HG03025 (cell line): ENCODE measurements around the gene ITFG1.
"Not testable (repeated sequence)": the region's sequence is repeated elsewhere in the genome, so short reads cannot be mapped to it uniquely, and the experiment has no call there.

Experiments
- ATAC-seq: cut with Tn5 transposase; IDR thresholded peaks from one replicate; pipeline ENCODE4 v1.9.1; 2021; ENCODE audit warnings: mild to moderate bottlenecking, moderate library complexity; ENCODE audit not compliant: unreplicated experiment, low FRiP score

ITFG1 gene

DNA sequence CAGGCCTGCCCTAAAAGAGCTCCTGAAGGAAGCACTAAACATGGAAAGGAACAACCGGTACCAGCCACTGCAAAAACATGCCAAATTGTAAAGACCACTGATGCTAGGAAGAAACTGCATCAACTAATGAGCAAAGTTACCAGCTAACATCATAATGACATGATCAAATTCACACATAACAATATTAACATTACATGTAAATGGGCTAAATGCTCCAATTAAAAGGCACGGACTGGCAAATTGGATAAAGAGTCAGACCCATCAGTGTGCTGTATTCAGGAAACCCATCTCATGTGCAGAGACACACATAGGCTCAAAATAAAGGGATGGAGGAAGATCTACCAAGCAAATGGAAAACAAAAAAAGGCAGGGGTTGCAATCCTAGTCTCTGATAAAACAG, 111.8 kb downstream of the ITFG1 start:
- ATAC-seq = not testable (repeated sequence)

DNA sequence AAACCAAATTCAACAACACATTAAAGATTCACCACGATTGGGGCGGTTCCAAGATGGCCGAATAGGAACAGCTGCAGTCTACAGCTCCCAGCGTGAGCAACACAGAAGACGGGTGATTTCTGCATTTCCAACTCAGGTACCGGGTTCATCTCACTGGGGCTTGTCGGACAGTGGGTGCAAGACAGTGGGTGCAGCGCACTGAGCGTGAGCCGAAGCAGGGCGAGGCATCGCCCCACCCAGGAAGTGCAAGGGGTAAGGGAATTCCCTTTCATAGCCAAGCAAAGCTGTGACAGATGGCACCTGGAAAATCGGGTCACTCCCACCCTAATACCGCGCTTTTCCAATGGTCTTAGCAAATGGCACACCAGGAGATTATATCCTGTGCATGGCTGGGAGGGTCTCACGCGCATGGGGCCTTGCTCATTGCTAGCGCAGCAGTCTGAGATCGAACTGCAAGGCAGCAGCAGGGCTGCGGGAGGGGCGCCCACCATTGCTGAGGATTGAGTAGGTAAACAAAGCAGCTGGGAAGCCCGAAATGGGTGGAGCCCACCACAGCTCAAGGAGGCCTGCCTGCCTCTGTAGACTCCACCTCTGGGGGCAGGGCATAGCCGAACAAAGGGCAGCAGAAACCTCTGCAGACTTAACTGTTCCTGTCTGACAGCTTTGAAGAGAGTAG, 113.7 kb downstream of the ITFG1 start:
- not testable (repeated sequence) for ATAC-seq

DNA sequence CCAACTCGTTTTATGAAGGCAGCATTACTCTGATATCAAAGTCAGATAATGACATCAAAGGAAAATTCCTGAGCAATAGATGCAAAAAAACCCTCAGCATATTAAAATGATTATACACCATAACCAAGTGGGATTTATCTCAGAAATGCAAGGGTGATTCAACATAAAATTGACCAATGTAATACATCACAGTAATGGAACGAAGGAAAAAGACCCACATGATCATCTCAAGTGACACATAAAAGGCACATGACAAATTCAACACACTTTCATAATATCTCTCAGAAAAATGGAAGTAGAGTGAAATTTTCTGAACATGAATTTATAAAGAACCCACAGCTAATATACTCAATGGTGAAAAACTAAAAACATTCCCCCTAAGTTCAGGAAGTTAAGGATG, 118.8 kb downstream of the ITFG1 start:
- ATAC-seq = no peak

DNA sequence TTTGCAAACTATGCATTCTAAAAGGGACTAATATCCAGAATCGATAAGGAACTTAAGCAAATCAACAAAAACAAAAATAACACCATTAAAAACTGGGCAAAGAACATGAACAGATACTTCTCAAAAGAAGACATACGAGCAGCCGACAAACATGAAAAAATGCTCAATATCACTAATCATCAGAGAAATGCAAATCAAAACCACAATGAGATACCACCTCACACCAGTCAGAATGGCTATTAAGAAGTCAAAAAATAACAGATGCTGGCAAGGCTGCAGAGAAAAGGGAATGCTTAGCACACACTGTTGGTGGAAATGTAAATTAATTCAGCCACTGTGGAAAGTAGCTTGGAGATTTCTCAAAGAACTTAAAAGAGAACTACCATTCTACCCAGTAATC, 130.3 kb downstream of the ITFG1 start:
- ATAC-seq = not testable (repeated sequence)

DNA sequence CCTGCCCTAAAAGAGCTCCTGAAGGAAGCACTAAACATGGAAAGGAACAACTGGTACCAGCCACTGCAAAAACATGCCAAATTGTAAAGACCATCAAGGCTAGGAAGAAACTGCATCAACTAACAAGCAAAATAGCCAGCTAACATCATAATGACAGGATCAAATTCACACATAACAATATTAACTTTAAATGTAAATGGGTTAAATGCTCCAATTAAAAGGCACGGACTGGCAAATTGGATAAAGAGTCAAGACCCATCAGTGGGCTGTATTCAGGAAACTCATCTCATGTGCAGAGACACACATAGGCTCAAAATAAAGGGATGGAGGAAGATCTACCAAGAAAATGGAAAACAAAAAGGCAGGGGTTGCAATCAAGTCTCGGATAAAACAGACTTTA, 136.6 kb downstream of the ITFG1 start:
- ATAC-seq = not testable (repeated sequence)

DNA sequence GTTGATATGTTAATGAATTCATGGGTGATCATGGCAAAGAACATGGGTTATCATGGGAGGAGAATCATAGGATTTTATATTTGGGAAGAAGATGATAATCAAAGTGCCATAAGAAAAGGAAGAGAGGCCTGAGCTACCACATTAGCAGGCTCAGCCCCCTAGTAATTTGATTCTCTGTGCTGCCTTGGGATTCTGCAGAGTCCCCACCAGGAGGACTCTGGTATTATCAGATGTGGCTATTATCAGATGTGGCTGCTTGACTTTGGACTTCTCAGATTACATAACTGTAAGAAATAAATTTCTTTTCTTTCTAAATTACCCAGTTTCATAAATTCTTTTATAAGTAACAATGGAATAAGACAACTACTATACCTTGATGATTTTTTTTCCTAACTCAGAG, 137.6 kb downstream of the ITFG1 start:
- no peak for ATAC-seq

DNA sequence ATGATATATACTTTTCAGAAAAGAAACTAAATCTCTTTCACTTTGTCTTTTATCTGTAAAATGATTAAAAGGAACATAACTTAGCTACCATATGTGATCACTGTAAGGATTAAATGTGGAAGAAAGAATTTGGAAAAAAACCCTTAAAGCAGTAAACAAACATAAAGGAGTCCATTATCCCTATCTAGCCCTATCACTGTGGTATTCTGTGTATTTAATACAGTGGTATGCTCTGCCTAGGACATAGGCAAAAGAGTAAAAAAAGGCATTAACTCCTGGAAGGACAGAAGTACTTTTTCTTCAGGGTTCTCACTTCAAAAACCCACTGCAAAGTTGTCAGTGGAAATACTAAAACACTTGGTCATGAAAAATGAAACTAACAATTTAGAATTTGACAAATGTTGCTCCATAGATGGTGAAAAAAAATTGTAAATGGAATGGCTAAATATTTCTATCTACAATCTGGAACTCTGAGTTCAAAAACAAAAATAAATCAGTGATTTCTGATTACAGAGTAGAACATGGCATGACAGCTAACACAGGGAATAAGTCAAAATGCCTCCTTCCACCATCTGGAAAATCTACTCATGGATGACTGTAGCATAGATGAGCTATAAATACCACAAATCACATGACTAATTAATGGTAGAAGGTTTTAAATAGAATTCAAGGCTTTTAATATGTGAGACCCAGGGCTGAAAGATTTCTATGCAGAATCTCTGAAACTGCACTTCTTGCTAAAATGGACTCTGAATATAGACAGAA, 140.1 kb downstream of the ITFG1 start:
- no peak for ATAC-seq

DNA sequence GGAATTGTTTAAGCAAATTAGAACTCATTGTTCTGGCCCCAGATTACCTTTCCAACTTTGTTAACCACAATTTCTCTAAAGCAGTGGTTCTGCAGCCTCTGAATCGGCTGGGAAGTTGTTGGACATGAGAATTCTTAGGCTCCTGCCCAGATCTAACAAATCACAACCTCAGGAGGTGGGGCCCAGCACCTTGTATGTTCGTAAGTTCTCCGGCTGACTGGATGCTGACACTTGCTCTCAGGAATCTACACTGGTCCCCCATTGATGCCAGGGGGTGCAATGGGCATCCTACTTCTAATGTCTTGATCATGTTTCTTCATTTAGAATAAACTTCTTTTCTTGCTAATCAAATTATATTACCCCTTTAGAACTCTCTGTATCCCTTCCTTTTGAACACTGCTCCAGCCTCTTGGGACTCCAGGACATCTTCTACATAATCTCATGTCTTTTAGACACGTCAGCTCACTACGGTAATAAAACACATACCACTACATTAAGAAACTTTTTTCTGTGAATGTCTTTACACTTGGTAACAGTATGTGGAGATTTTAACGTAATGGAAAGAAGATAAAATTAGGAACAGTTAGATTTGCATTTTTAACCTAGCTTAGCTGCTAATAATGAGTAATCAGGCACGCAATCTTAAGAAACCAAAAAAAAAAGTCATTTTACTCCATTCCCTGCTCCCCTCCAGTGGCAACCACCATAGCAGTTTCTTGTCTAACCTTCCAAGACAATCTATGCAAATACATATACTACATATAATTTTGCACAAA, 143.2 kb downstream of the ITFG1 start:
- no peak for ATAC-seq

DNA sequence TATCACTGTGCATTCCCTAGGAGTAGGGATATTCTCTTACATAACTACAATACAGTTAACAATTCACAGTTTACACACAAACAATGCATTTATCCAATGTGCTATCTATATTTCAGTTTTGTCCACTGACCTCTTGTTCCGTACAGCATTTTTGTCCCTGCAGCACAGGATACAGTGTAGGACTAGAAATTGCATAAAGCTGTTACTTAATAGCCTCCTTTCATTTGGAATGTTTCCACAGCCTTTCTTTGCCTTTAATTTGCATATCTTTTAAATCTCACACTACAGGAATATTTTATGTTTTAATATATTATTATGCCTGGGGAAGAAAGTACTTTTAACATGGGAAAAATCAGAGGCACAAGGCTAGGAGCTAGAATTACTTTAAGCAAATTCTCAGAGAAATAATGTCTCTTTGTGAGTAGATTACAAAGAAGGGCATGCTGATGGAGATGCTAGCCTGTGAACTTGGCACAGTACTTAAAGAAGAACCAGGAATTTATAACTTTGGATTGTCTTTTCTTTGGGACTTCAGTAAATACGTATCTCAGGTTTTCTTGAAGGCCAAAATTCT, 144.3 kb downstream of the ITFG1 start:
- ATAC-seq = no peak

DNA sequence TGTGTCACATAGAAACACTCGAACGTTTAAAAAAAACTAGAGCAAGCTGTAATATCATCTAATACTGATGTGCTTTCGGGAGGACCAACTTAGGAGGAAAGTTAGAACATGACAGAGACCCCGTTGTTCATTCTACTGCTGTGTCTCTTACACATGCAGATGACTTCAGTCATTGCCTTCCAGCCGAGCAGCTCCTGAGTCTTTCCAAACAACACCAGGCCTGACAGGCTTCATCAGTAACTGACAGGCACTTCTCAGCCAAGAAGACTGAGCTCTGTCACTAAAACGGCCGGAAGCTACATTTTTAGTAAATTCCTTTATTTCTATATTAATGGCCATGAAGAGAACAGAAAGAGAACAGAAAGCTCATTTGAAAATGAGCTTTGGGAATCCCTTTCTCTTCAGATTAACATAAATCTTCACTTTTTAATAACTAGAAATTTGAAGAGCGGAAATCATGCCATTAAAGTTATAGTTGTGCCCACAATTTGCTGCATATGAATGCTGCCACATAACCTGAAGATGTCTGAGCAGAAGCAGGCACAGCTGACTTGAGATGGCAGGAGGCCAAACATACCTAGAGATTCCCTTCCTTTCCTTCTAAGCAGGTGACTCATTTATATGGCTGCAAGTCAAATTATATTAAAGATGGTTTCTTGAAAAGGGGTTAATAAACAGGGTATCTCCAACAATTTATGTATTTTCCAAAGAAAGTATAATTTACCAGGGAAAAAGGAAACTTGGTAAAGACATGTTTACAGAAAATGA, 148.9 kb downstream of the ITFG1 start:
- no peak for ATAC-seq

DNA sequence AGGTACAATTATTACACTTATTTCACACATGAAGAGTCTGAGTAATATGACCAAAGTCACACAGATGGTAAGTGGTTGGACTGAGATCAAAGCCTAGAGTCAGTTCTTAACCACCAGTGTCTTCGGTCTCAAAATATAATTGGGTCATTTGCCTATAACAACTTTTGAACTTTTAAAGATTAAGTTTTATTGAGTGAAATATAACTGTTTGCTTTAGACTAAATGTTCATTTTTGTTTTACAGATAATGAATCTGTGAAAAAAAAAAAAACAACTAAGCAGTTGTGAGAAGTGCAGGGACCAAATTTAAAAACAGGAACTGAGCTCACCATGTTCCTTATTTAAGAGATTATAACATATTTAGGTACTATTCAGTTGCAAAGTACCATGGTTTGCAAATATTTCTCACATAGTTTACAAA, 150.1 kb downstream of the ITFG1 start:
- ATAC-seq = no peak

DNA sequence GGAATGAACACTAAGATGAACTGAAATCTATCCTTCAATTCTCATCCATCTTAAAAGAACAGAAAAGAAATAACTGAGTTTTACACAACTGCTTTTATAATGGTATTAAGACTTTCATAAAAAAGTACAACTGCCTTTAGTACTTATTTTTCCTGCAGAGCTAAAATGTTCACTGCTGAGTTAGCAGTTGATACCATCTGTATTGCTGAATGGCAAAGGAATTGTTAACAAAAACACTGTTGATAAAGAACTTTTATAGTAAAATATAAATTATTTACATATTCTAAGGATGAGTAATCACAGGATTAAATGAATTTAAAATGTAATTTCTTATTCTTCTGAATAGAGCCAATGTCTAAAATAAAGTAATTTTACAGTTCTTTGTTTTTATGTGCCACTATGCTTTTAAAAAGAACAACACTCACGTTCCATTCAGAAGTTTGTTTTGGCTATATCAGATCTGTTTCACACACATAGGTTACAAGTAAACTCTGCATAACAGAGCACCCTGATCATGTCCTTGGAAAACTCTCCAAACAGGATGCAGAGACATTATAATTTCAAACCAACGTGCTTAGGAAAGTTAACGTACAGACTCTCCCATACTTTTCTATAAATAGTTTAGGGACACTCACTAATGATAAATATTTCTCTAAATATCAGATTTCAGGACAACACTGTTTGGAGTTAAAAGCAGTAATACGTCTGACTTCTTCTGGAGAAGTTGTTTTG, 151.1 kb downstream of the ITFG1 start:
- no peak for ATAC-seq

DNA sequence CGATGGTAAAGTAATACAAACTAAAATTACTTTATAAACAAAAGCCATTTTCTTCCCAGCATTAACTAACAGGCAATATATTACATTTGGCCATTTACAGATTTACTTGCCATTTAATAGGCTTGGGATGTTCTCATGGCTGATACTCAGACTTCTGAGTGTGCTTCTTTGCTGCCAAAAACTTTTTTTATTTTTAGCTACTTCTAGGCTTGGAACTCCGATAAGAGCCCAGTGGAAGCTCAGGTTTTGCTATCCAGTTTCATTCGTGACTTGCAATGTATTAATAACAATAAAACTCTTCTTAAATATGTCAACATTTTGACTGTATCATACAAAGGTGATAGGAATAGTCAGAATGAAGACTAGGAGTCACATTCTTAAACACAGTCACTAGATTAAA, 152.3 kb downstream of the ITFG1 start:
- ATAC-seq = no peak

DNA sequence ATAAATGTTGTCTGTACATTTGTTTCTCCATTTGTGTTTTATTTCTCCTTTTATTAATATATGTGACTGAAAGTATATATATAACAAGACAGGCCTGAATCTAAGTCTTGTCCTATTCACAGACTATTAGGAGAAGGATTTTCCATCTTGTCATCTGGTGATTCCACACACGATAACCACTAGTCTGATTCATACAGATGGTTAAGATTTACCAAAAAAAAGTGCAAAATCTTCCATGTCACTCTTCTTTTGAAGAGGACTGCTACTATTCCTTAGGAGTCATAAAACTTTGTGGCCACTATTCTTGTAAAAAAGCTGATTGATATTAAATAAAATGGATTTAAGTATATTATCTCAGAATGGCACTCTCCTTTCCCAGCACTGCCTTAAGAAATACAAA, 156.3 kb downstream of the ITFG1 start:
- no peak for ATAC-seq

DNA sequence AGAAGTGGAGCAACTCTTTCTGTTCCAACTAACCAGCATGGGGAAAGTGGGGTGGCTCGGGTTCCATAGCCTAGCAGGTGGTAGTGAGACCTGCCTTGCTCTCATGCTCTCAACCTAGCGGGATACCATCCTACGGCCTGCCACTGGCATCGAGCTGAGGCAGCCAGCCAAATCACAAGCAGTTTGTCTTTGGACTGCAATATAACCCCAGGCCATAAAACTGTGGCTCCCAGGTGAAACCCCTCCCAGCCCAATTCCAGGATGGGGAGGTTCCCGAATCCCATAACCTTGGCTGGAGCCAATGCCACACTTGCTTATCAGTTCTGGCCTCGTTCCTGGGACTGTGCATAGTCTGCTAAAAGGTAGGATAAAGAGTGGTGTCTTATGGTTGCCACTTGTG, 161.3 kb downstream of the ITFG1 start:
- no peak for ATAC-seq

DNA sequence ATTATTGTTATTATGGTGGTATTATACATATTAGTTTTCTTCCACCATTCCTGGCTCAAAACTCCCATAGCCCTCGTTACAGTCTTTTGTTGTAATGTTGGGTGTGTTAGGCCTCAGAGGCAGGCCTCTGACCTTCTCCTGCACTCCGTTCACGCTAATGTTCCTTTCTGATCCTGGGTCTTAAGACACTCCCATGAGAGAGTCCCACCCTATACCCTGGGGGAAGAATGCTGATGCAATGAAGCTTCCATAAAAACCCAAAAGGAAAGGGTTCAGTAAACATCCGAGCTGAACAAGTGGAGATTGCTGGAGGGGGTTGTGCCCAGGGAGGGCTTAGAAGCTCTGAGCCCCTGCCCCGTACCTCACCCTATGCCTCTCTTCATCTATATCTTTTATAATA, 175.9 kb downstream of the ITFG1 start:
- ATAC-seq = no peak

DNA sequence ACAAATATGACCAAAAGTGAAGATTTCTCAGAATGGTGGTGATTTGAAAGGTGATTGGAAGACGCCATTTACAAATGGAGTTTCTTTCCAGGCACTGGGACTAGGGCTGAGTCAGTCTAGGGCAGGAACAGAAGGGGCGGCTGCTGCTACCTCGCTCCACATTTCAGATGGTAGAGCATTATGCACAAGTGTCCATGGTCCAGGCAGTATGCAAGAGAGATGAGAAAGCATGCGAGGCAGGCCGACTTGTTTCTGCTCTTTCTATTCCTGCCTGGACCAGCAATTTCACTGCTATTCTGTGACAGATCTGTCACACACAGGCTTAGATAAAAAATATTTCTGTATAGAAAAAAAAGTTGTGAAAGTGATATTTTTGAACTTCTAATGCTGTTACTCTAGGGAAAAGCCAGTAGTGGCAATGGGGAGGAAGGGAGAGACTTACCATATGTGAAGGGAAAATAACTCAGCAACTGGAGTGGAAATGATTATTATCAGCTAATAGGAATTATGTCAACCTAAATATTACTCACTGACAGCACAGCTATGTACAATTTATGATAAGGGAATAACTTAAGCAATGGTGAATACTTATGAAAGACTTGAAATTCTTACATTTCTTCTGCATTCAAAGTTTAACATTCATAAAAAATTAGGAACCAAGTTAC, 182.4 kb downstream of the ITFG1 start:
- no peak for ATAC-seq

DNA sequence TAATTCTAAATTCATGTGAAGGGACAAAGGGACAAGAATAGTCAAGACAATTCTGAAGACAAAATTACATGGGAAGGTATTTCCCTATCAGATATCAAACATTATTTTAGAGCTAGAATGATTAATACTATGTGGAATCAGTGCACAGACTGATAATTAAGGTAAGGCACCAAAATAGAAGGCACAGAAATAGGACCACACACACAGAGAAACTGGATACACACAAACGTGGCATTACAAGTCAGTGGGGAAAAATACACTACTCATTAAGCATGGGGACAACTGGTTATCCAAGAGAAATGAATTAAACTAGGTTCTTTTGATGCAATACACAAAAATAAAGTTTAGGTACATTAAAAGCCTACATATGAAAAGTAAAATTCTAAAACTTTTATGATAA, 184.3 kb downstream of the ITFG1 start:
- no peak for ATAC-seq

DNA sequence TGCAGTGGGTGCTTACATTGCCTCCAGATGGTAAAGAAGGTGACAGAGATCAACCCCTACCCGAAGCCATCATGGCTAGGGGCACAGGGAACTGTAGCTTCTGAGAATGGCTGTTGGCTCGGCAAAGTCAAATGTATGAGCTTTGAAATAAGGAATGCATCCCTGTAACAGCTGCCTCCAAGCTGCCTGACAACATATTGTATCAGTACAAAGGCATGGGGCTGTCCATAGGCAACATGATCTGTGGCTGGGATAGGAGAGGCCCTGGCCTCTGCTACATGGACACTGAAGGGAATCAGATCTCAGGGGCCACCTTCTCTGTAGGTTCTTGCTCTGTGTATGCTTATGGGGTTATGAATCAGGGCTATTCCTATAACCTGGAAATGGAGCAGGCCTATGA, 197.9 kb downstream of the ITFG1 start:
- no peak for ATAC-seq
